K562 (cell line): ENCODE results near the gene SLC36A1. TPM values are rescaled to one million over a fixed set of nuclear protein-coding genes. Genes with fewer than 3 reads are reported as not detected.

ENCODE experiments used
- CAMTA2 ChIP-seq: fragments of 250-450 bp; sonication (Bioruptor Pico); conservative IDR thresholded peaks from 2 replicates; pipeline ENCODE4 v1.5.1; 2022
- CHD2 ChIP-seq: IDR thresholded peaks from 2 replicates; pipeline ENCODE4 v1.6.1; 2011; ENCODE audit warnings: low read depth, low read length
- E2F3 ChIP-seq: fragments of 250-450 bp; sonication (Bioruptor Pico); IDR thresholded peaks from 2 replicates; pipeline ENCODE4 v1.4.0; 2020; ENCODE audit warnings: mild to moderate bottlenecking
- GTF2A2 ChIP-seq: IDR thresholded peaks from 2 replicates; pipeline ENCODE4 v1.6.1; 2016; ENCODE audit warnings: mild to moderate bottlenecking, missing genetic modification characterization, missing compliant biosample characterization
- HSF4 ChIP-seq: fragments of 250-450 bp; sonication (Bioruptor Pico); IDR thresholded peaks from 2 replicates; pipeline ENCODE4 v2.1.2; 2022; ENCODE audit warnings: mild to moderate bottlenecking, moderate library complexity, borderline replicate concordance
- MAFF ChIP-seq: IDR thresholded peaks from 2 replicates; pipeline ENCODE4 v1.6.1; 2012; ENCODE audit warnings: low read length, improper control_type of control experiment
- NCOR1 ChIP-seq: fragments of 450-650 bp; IDR thresholded peaks from 2 replicates; pipeline ENCODE4 v1.6.1; 2016; ENCODE audit warnings: mild to moderate bottlenecking, moderate library complexity
- NR3C1 ChIP-seq: sonication (generic); formaldehyde crosslinking; IDR thresholded peaks from 2 replicates; pipeline ENCODE4 v1.8.1; 2022; ENCODE audit warnings: missing genetic modification reagents
- NUFIP1 ChIP-seq: fragments of 450-650 bp; IDR thresholded peaks from 2 replicates; pipeline ENCODE4 v1.6.1; 2018; ENCODE audit not compliant: partially characterized antibody
- POLR2A ChIP-seq: fragments of 450-650 bp; conservative IDR thresholded peaks from 2 replicates; pipeline ENCODE4 v1.6.1; 2016
- RBM34 ChIP-seq: fragments of 200-400 bp; formaldehyde crosslinking; IDR thresholded peaks from 2 replicates; pipeline ENCODE4 v1.6.1; 2018; ENCODE audit warnings: low read length, borderline replicate concordance; ENCODE audit not compliant: insufficient read depth
- SETDB1 ChIP-seq: IDR thresholded peaks from one replicate; pipeline ENCODE4 v1.6.1; 2012; ENCODE audit warnings: low read length, control low read depth, inconsistent platforms
- ZNF175 ChIP-seq: fragments of 200-800 bp; sonication (Bioruptor generic); IDR thresholded peaks from 2 replicates; pipeline ENCODE4 v1.6.1; 2016; ENCODE audit warnings: low read depth, mild to moderate bottlenecking, missing genetic modification characterization, missing compliant biosample characterization
- ZNF239 ChIP-seq: fragments of 250-450 bp; sonication (Bioruptor Pico); IDR thresholded peaks from 2 replicates; pipeline ENCODE4 v1.4.0; 2020; ENCODE audit warnings: mild to moderate bottlenecking
- ZNF407 ChIP-seq: fragments of 450-650 bp; IDR thresholded peaks from 2 replicates; pipeline ENCODE4 v1.6.1; 2016; ENCODE audit warnings: low read depth
- ZNF445 ChIP-seq: fragments of 250-450 bp; sonication (Bioruptor Pico); IDR thresholded peaks from 2 replicates; pipeline ENCODE4 v1.4.0; 2020; ENCODE audit warnings: low read depth, mild to moderate bottlenecking, moderate library complexity
- ZNF57 ChIP-seq: fragments of 450-650 bp; formaldehyde crosslinking; IDR thresholded peaks from 2 replicates; pipeline ENCODE4 v1.4.0; 2020; ENCODE audit warnings: mild to moderate bottlenecking, moderate library complexity
- polyA plus RNA-seq, 8 experiments: library from polyadenylated mRNA; depleted of rRNA in 4 of 8; stranded (reverse) in 5 of 8; unstranded in 3 of 8; fragments of >200 nt; fragmentation: Nextera tagmentation in 2 of 8; fragmentation: Illumina TruSeq in 1 of 8; extraction: Ambion mirVana in 2 of 8; extraction: Trizol in 1 of 8; gene quantifications; 2 replicates each; pipeline versions ENCODE4 v1.2.1 to v1.2.3, GENCODE V29; 2011 to 2014; ENCODE audit warnings: inconsistent platforms in 1 of 8, missing spikeins in 1 of 8
- total RNA-seq, 7 experiments: library from RNA; depleted of rRNA in 6 of 7; stranded (reverse); fragments of >200 nt in 6 of 7; fragmentation: Illumina TruSeq in 2 of 7; extraction: Trizol in 2 of 7; gene quantifications; 2 replicates each; pipeline versions ENCODE4 v1.2.1 to v1.2.3, GENCODE V29; 2011 to 2021; ENCODE audit warnings: low replicate concordance in 1 of 7
- TF ChIP-seq, protein P1 (sequence below), 2 experiments: fragments of 250-450 bp in 1 of 2; fragments of 450-650 bp in 1 of 2; sonication (Bioruptor Pico) in 1 of 2; IDR thresholded peaks; 2 replicates each; pipeline versions ENCODE4 v1.6.1 to v1.8.0; 2016 to 2021; ENCODE audit warnings: mild to moderate bottlenecking in 2 of 2, moderate library complexity in 2 of 2, missing compliant biosample characterization in 1 of 2, missing genetic modification characterization in 1 of 2
- TF ChIP-seq, protein P2 (sequence below): sonication (generic); formaldehyde crosslinking; IDR thresholded peaks from 2 replicates; pipeline ENCODE4 v1.8.0; 2022; ENCODE audit warnings: mild to moderate bottlenecking, missing genetic modification reagents

SLC36A1 gene
- total and polyA plus RNA-seq, 9 of the 15 experiments (the other 6 are each of a cell fraction or from before 2014, with no cell fraction given), result 1.6 to 8.4 (median 4.6) TPM

GRCh38 chr5:151447174-151448037 lies at the start of gene SLC36A1 (continued):
- TF ChIP-seq, protein P1, sequence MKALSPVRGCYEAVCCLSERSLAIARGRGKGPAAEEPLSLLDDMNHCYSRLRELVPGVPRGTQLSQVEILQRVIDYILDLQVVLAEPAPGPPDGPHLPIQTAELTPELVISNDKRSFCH (CRISPR knock-in tag; IDR thresholded peaks at IDR 0.05), result no peak
- TF ChIP-seq, protein P1 (tag; IDR thresholded peaks at IDR 0.05), result 0 out of 2 replicates have a peak, but pooled peaks have one; percentile 39
- TF ChIP-seq ZNF445 (CRISPR knock-in tag), result no peak
- TF ChIP-seq CAMTA2, result no peak
- no peak for TF ChIP-seq MAFF
- TF ChIP-seq ZNF239 (CRISPR knock-in tag), result 0 out of 2 replicates have a peak, but pooled peaks have one; percentile 47
- TF ChIP-seq POLR2A, result peak; percentile 73
- TF ChIP-seq, protein P2, sequence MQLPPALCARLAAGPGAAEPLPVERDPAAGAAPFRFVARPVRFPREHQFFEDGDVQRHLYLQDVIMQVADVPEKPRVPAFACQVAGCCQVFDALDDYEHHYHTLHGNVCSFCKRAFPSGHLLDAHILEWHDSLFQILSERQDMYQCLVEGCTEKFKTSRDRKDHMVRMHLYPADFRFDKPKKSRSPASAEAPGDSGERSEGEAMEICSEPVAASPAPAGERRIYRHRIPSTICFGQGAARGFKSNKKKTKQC (CRISPR knock-in tag), result peak; percentile 89
- TF ChIP-seq HSF4 (CRISPR knock-in tag), result 0 out of 2 replicates have a peak, but pooled peaks have one; percentile 41
- TF ChIP-seq NUFIP1, result no peak
- TF ChIP-seq SETDB1, result no peak
- TF ChIP-seq ZNF175, result no peak
- TF ChIP-seq ZNF407, result no peak
- TF ChIP-seq GTF2A2, result no peak
- no peak for TF ChIP-seq RBM34
- TF ChIP-seq NCOR1, result no peak
- no peak for TF ChIP-seq NR3C1
- no peak for TF ChIP-seq CHD2
- TF ChIP-seq E2F3 (CRISPR knock-in tag), result peak; percentile 89
- no peak for TF ChIP-seq ZNF57 (CRISPR knock-in tag)
